ENCODE data around the gene PAK6. TPM values are rescaled to one million over a fixed set of nuclear protein-coding genes. Genes with fewer than 3 reads are reported as not detected.

The PAK6 gene
- total and polyA plus RNA-seq, 2 donors, result 0.38 to 1.3 TPM

- Histone ChIP-seq H3K4me3 (ENCODE audit: low read length in 2 of 2) (no peak overlapping the region), H3K27ac (ENCODE audit: low read depth in 1 of 2, low read length in 1 of 2) (no peak overlapping the region), H3K36me3 (ENCODE audit: control insufficient read depth in 2 of 2, insufficient read depth in 2 of 2, low read length in 1 of 2) (no peaks in the 10 kb centered on the region), H3K27me3 (ENCODE audit: control insufficient read depth in 2 of 2, insufficient read depth in 1 of 2, low read length in 1 of 2) (peaks cover 2 to 23% of the 10 kb centered on the region in 2 donors), H3K4me1 (ENCODE audit: control insufficient read depth in 2 of 2, insufficient read depth in 2 of 2, low read length in 2 of 2) (peaks cover 0 to 3% of the 10 kb centered on the region in 2 donors), H3K9me3 (ENCODE audit: control insufficient read depth in 2 of 2, insufficient read depth in 1 of 2, low read length in 1 of 2) (no peaks in the 10 kb centered on the region)
- 91% methylated on average over 9 of the region's 9 CpGs for WGBS
- DNase-seq (ENCODE audit: low read depth in 6 of 9, low spot score in 9 of 9), result no peak
Observed at GRCh38 chr15:40245666-40246450, 7.0 kb downstream of the PAK6 start.

DNA sequence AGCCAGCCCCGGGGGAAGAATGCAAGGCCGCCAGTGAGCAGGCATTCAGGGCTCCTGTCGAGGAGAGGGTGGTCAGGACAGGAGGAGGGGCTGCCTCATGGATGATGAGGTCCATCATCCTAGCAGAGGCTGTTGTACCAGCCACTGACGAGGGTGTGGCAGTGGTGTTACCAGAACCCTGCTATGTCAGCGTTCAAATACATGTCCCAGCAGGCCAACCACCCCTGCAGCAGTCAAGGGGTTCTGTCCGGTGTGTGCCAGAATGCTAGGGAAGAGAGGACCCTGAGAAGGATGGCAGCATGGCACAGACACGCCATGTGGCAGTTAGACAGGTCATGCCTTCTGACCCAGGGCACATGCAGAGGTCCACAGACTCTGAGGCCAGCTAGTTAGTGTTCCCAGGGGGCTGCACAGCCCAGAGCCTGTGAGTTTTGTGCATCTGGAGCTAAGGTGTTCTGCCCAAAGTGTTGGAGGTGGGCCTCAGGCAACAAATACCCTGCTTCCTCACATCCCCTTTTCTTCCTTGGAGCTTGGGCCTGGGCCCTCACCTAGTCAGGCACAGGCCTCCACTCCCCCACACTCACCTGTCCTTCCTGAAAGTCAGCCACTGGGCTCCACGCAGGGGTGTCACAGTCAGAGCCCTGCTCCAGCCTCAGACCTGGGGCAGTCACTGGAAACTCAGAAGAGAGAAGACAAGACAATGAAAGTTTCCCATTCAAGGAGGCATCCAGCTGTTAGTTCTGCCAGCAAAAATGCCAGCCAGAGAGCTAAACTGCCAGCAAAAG is 7.8 kb downstream of the PAK6 start:
- H3K36me3 ChIP-seq (ENCODE audit: control insufficient read depth in 2 of 2, insufficient read depth in 2 of 2, low read length in 1 of 2), result no peaks in the 10 kb centered on the region
- H3K27ac ChIP-seq (ENCODE audit: low read depth in 1 of 2, low read length in 1 of 2), result no peak overlapping the region

DNA sequence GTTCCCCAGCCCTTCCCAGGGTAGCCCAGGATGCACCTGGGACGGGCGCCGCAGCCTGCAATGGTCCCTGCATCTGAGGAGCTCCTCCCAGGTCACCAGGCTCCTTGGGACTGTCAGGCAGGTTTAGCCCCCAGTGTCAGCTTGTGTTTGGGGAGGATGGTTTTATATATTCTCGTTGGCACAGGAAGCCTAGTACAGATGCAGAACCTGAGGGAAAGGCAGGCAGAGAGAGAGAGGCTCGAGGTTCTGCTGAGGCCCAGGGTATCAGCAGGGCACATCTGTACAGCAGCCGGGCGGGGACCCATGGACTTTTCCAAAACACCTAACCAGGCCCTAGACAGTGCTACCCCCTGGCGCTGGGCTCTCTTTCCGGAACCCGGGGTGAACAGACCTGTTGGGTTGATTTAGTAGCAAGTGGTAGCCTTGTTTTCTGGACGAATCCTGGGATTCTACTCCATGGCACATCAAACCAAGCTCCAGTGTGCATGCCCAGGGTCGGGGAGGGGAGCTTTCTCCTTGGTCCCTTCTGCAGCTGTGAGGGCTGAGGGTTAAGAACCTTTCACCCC is 8.6 kb downstream of the PAK6 start:
- H3K27ac ChIP-seq (ENCODE audit: low read depth in 1 of 2, low read length in 1 of 2), result no peak overlapping the region
- H3K4me3 ChIP-seq (ENCODE audit: low read length in 2 of 2), result no peak overlapping the region
- no peak for DNase-seq (ENCODE audit: low read depth in 6 of 9, low spot score in 9 of 9)
- H3K36me3 ChIP-seq (ENCODE audit: control insufficient read depth in 2 of 2, insufficient read depth in 2 of 2, low read length in 1 of 2), result no peaks in the 10 kb centered on the region
- no peaks in the 10 kb centered on the region for H3K9me3 ChIP-seq (ENCODE audit: control insufficient read depth in 2 of 2, insufficient read depth in 1 of 2, low read length in 1 of 2)
- H3K27me3 ChIP-seq (ENCODE audit: control insufficient read depth in 2 of 2, insufficient read depth in 1 of 2, low read length in 1 of 2), result peaks cover 18 to 35% of the 10 kb centered on the region in 2 donors
- peaks cover 3 to 7% of the 10 kb centered on the region in 2 donors for H3K4me1 ChIP-seq (ENCODE audit: control insufficient read depth in 2 of 2, insufficient read depth in 2 of 2, low read length in 2 of 2)
- 87% methylated on average over 12 of the region's 12 CpGs for WGBS

More for the DNA sequence above, 7.8 kb downstream of the PAK6 start:
- no peak overlapping the region for H3K4me3 ChIP-seq (ENCODE audit: low read length in 2 of 2)
- no peak for DNase-seq (ENCODE audit: low read depth in 6 of 9, low spot score in 9 of 9)
- 96% methylated on average over 8 of the region's 8 CpGs for WGBS
- H3K9me3 ChIP-seq (ENCODE audit: control insufficient read depth in 2 of 2, insufficient read depth in 1 of 2, low read length in 1 of 2), result no peaks in the 10 kb centered on the region
- H3K27me3 ChIP-seq (ENCODE audit: control insufficient read depth in 2 of 2, insufficient read depth in 1 of 2, low read length in 1 of 2), result peaks cover 10 to 27% of the 10 kb centered on the region in 2 donors
- H3K4me1 ChIP-seq (ENCODE audit: control insufficient read depth in 2 of 2, insufficient read depth in 2 of 2, low read length in 2 of 2), result peaks cover 0 to 3% of the 10 kb centered on the region in 2 donors

DNA sequence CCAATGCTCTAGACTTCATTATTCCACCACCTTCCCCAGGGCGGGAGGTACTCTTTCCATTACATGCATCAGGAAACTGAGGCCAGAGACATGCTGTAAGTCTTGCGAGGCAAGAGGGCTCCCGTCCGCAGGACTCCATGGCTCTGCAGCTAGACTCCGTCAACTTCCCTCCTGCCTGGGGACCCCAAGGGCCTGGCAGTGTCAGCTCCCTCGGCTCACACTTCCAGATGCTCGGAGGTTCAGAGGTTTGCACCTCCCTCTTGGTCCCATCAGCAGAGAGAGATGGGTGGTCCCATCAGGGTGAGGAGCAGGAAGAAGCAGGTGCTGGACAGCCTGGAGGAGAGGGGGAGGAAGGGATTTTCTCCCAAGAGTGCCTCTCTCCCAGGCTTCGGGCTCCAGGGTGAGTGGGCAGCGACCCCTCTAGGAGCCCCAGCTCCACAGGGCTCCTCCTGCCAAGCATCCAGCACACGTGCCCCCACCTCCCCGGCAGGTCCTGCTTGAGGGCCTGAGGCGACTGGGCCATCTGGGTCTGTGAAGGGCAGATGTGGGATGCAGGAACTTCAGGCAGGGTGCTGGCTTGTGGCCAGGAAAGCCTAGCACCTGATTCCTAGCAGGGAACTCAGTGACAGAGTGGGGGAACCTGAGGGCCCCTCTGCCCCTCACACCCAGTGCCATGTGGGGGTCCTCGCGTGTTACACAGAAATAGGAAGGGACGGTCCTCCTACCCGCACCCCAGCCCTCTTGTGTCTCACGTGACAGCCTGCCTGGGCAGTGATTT is 9.3 kb downstream of the PAK6 start:
- no peak for DNase-seq (ENCODE audit: low read depth in 6 of 9, low spot score in 9 of 9)
- Histone ChIP-seq H3K4me1 (ENCODE audit: control insufficient read depth in 2 of 2, insufficient read depth in 2 of 2, low read length in 2 of 2) (peaks cover 7 to 12% of the 10 kb centered on the region in 2 donors), H3K4me3 (ENCODE audit: low read length in 2 of 2) (no peak overlapping the region), H3K27me3 (ENCODE audit: control insufficient read depth in 2 of 2, insufficient read depth in 1 of 2, low read length in 1 of 2) (peaks cover 25 to 42% of the 10 kb centered on the region in 2 donors), H3K9me3 (ENCODE audit: control insufficient read depth in 2 of 2, insufficient read depth in 1 of 2, low read length in 1 of 2) (no peaks in the 10 kb centered on the region), H3K27ac (ENCODE audit: low read depth in 1 of 2, low read length in 1 of 2) (no peak overlapping the region), H3K36me3 (ENCODE audit: control insufficient read depth in 2 of 2, insufficient read depth in 2 of 2, low read length in 1 of 2) (no peaks in the 10 kb centered on the region)
- WGBS, result 97% methylated on average over 17 of the region's 17 CpGs

DNA sequence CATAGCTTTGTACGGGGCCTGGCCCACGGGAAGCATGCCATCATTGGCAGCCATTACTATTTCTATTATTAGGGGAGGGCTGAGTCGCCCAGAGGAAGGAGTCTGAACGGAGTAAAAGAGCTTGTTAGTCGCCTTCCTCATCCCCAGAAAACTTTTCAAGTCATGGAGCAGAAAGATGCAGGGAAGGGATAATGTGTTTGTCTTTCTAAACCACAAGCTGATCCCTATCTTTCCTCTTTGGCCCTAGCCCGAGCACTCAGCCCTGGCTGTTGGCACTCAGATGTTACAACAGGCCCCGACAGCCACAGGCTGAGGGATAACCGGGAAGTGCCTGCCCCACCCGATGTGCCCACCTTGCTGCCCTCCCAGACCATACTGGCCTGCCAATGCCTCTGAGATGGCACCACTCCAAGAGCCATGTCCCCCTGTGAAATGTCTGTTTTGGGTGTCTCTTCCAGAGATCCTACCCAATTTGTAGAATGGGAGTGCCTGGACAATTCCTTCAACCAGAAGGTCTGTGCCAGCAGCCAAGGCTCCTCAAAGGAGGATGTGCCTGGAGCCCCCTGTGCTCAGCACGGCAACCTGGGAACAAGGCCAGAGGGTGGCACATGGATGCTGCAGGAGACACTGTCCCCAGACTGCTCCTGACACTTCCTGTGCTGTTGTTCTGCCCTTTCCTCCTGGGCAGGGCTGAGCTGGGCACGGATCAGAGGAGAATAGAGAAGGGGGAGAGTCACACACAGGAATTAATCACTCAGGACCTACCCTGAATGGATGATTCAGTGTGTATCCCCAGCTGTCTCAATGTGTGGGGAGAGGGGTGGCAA is 10.8 kb downstream of the PAK6 start:
- Histone ChIP-seq H3K27ac (ENCODE audit: low read depth in 1 of 2, low read length in 1 of 2) (no peak overlapping the region), H3K9me3 (ENCODE audit: control insufficient read depth in 2 of 2, insufficient read depth in 1 of 2, low read length in 1 of 2) (no peaks in the 10 kb centered on the region), H3K27me3 (ENCODE audit: control insufficient read depth in 2 of 2, insufficient read depth in 1 of 2, low read length in 1 of 2) (peaks cover 29 to 57% of the 10 kb centered on the region in 2 donors), H3K4me1 (ENCODE audit: control insufficient read depth in 2 of 2, insufficient read depth in 2 of 2, low read length in 2 of 2) (peaks cover 9 to 14% of the 10 kb centered on the region in 2 donors), H3K4me3 (ENCODE audit: low read length in 2 of 2) (no peak overlapping the region), H3K36me3 (ENCODE audit: control insufficient read depth in 2 of 2, insufficient read depth in 2 of 2, low read length in 1 of 2) (no peaks in the 10 kb centered on the region)
- 81% methylated on average over 11 of the region's 11 CpGs for WGBS
- DNase-seq (ENCODE audit: low read depth in 6 of 9, low spot score in 9 of 9), result no peak

GRCh38 chr15:40250304-40250656 is 11.4 kb downstream of the PAK6 start:
- Histone ChIP-seq H3K27ac (ENCODE audit: low read depth in 1 of 2, low read length in 1 of 2) (no peak overlapping the region), H3K4me3 (ENCODE audit: low read length in 2 of 2) (no peak overlapping the region), H3K36me3 (ENCODE audit: control insufficient read depth in 2 of 2, insufficient read depth in 2 of 2, low read length in 1 of 2) (no peaks in the 10 kb centered on the region), H3K27me3 (ENCODE audit: control insufficient read depth in 2 of 2, insufficient read depth in 1 of 2, low read length in 1 of 2) (peaks cover 29 to 61% of the 10 kb centered on the region in 2 donors), H3K9me3 (ENCODE audit: control insufficient read depth in 2 of 2, insufficient read depth in 1 of 2, low read length in 1 of 2) (no peaks in the 10 kb centered on the region), H3K4me1 (ENCODE audit: control insufficient read depth in 2 of 2, insufficient read depth in 2 of 2, low read length in 2 of 2) (peaks cover 9 to 13% of the 10 kb centered on the region in 2 donors)
- 97% methylated on average over 8 of the region's 8 CpGs for WGBS
- DNase-seq (ENCODE audit: low read depth in 6 of 9, low spot score in 9 of 9), result no peak

GRCh38 chr15:40250771-40251483 is 12.1 kb downstream of the PAK6 start:
- WGBS, result 87% methylated on average over 13 of the region's 13 CpGs
- H3K4me1 ChIP-seq (ENCODE audit: control insufficient read depth in 2 of 2, insufficient read depth in 2 of 2, low read length in 2 of 2), result peaks cover 9 to 11% of the 10 kb centered on the region in 2 donors
- peaks cover 29 to 65% of the 10 kb centered on the region in 2 donors for H3K27me3 ChIP-seq (ENCODE audit: control insufficient read depth in 2 of 2, insufficient read depth in 1 of 2, low read length in 1 of 2)

More at GRCh38 chr15:40250771-40251483, 12.1 kb downstream of the PAK6 start:
- H3K27ac ChIP-seq (ENCODE audit: low read depth in 1 of 2, low read length in 1 of 2), result no peak overlapping the region
- H3K36me3 ChIP-seq (ENCODE audit: control insufficient read depth in 2 of 2, insufficient read depth in 2 of 2, low read length in 1 of 2), result no peaks in the 10 kb centered on the region
- DNase-seq (ENCODE audit: low read depth in 6 of 9, low spot score in 9 of 9), result no peak
- H3K9me3 ChIP-seq (ENCODE audit: control insufficient read depth in 2 of 2, insufficient read depth in 1 of 2, low read length in 1 of 2), result no peaks in the 10 kb centered on the region
- no peak overlapping the region for H3K4me3 ChIP-seq (ENCODE audit: low read length in 2 of 2)

Measured in thymus (tissue), 11 donors.